ENCODE measurements around the gene DPP6. TPM values are rescaled to one million over a fixed set of nuclear protein-coding genes. Genes with fewer than 3 reads are reported as not detected.

DPP6 gene
- total RNA-seq, 1 experiment from 2014 or later, result not detected

DNA sequence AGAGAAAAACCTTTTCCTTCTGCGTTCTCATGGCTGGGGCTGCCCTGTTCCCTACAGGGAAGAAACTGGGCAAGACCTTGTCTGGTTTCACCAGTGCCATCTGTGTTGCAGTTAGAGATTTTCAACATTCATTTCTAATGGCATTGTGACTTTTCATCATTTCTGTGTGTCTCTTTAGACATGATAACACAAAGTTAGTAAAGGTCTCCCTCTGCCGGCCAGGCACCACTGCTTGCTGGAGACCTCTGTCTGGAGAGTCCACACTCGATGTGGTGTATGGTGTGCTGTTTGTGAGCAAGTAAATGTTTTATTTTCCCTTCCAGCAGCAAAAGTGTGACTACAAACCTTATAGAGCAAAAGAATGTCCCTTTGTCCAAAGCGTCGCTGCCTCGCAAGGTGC lies 737.2 kb downstream of the DPP6 start:
- no peaks in the 10 kb centered on the region for H3K4me1 ChIP-seq (ENCODE audit: insufficient read depth, low read length, poor library complexity, severe bottlenecking)

DNA sequence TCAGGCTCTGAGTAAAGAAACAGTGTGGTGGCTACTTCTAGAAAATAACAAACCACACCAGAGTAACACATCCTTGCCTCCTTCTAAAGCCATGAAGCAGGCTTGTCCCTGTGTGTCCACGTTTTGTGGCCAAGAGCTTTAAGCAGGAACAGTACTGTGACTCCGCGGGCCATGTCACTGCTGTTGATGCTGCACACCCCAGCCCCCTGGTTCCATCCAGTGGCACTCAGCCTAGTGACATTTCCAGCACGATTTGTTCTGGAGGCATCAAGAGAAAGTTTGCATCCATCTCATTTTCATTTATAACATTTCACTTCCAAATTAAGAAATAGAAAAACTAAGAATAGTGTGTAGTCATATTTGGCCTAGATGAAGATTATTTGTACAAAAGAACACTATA lies 739.4 kb downstream of the DPP6 start:
- Histone ChIP-seq H3K9me3 (ENCODE audit: low read depth, low read length, poor library complexity, severe bottlenecking) (no peaks in the 10 kb centered on the region), H3K27me3 (replicated peaks; ENCODE audit: insufficient read depth, low read depth, low read length, poor library complexity) (peaks cover 34% of the 10 kb centered on the region), H3K36me3 (ENCODE audit: insufficient read depth, low read length, poor library complexity, severe bottlenecking) (no peaks in the 10 kb centered on the region), H3K4me1 (ENCODE audit: insufficient read depth, low read length, poor library complexity, severe bottlenecking) (no peaks in the 10 kb centered on the region), H3K4me3 (ENCODE audit: low read depth, low read length, poor library complexity, severe bottlenecking) (no peak overlapping the region), H3K27ac (ENCODE audit: low read depth, low read length, poor library complexity, severe bottlenecking) (no peak overlapping the region)
- ChIA-PET CTCF (no interaction called here), POLR2A (ENCODE audit: low non-redundant PET) (no interaction called here)
- intact Hi-C loops (cut with micrococcal nuclease; ENCODE audit: unreplicated experiment), result no loop called here
- no peak for DNase-seq (ENCODE audit: low spot score)
- TF ChIP-seq, protein P1, sequence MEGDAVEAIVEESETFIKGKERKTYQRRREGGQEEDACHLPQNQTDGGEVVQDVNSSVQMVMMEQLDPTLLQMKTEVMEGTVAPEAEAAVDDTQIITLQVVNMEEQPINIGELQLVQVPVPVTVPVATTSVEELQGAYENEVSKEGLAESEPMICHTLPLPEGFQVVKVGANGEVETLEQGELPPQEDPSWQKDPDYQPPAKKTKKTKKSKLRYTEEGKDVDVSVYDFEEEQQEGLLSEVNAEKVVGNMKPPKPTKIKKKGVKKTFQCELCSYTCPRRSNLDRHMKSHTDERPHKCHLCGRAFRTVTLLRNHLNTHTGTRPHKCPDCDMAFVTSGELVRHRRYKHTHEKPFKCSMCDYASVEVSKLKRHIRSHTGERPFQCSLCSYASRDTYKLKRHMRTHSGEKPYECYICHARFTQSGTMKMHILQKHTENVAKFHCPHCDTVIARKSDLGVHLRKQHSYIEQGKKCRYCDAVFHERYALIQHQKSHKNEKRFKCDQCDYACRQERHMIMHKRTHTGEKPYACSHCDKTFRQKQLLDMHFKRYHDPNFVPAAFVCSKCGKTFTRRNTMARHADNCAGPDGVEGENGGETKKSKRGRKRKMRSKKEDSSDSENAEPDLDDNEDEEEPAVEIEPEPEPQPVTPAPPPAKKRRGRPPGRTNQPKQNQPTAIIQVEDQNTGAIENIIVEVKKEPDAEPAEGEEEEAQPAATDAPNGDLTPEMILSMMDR (conservative IDR thresholded peaks at IDR 0.05; ENCODE audit: low read depth, low read length), result no peak
- no peak for TF ChIP-seq EZH2 (IDR thresholded peaks at IDR 0.05; ENCODE audit: borderline replicate concordance, low read depth, low read length, poor library complexity, severe bottlenecking)
- no TSS peak for BruUV-seq (replicated peaks)

More for the DNA sequence above, 737.2 kb downstream of the DPP6 start:
- Histone ChIP-seq H3K36me3 (ENCODE audit: insufficient read depth, low read length, poor library complexity, severe bottlenecking) (no peaks in the 10 kb centered on the region), H3K4me3 (ENCODE audit: low read depth, low read length, poor library complexity, severe bottlenecking) (no peak overlapping the region), H3K27ac (ENCODE audit: low read depth, low read length, poor library complexity, severe bottlenecking) (no peak overlapping the region), H3K9me3 (ENCODE audit: low read depth, low read length, poor library complexity, severe bottlenecking) (no peaks in the 10 kb centered on the region), H3K27me3 (replicated peaks; ENCODE audit: insufficient read depth, low read depth, low read length, poor library complexity) (peaks cover 24% of the 10 kb centered on the region)
- BruUV-seq (replicated peaks), result no TSS peak
- no peak for DNase-seq (ENCODE audit: low spot score)
- TF ChIP-seq, protein P1 (conservative IDR thresholded peaks at IDR 0.05; ENCODE audit: low read depth, low read length), result peak; percentile 34
- no peak for TF ChIP-seq EZH2 (IDR thresholded peaks at IDR 0.05; ENCODE audit: borderline replicate concordance, low read depth, low read length, poor library complexity, severe bottlenecking)
- intact Hi-C loops (cut with micrococcal nuclease; ENCODE audit: unreplicated experiment), result no loop called here
- CTCF ChIA-PET, result no interaction called here
- POLR2A ChIA-PET (ENCODE audit: low non-redundant PET), result interaction anchor here (0.6 kb wide), 1 partner anchor 274 kb away, joined by 5 read pairs; no protein-coding TSS in a partner anchor

DNA sequence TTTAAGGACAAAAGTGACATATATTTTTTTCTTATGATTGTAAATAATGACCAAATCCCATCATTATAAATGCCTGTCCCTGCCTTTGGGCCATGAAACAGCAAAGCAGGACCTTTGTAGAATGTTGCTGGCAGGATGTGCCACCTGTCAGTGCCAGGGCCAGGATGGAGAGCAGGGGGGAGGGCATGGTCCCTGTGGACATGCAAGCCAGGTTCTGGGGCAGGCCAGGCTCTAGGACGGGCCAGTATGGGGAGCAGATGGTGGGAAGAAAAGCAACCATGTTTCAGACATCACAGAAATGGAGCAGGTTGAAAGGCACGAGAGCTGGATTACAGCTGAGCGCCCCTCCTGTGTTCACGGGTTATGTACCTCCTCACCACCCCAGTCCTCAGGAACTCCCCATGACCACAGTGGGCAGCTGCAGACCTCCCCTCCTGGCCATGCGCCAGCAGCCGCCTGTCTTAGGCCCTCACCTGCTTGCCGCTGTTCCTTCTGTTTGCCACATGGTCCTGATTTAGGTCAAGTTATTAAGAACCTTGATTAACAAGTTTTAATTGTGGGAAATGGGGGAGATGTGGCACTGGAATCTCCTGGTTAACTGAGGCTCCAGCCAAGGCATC lies 740.3 kb downstream of the DPP6 start:
- no TSS peak for BruUV-seq (replicated peaks)
- Histone ChIP-seq H3K27ac (ENCODE audit: low read depth, low read length, poor library complexity, severe bottlenecking) (no peak overlapping the region), H3K27me3 (replicated peaks; ENCODE audit: insufficient read depth, low read depth, low read length, poor library complexity) (peaks cover 38% of the 10 kb centered on the region), H3K36me3 (ENCODE audit: insufficient read depth, low read length, poor library complexity, severe bottlenecking) (no peaks in the 10 kb centered on the region), H3K4me3 (ENCODE audit: low read depth, low read length, poor library complexity, severe bottlenecking) (no peak overlapping the region), H3K4me1 (ENCODE audit: insufficient read depth, low read length, poor library complexity, severe bottlenecking) (no peaks in the 10 kb centered on the region), H3K9me3 (ENCODE audit: low read depth, low read length, poor library complexity, severe bottlenecking) (no peaks in the 10 kb centered on the region)
- intact Hi-C loops (cut with micrococcal nuclease; ENCODE audit: unreplicated experiment), result no loop called here
- CTCF ChIA-PET, result no interaction called here
- TF ChIP-seq, protein P1 (conservative IDR thresholded peaks at IDR 0.05; ENCODE audit: low read depth, low read length), result no peak
- TF ChIP-seq EZH2 (IDR thresholded peaks at IDR 0.05; ENCODE audit: borderline replicate concordance, low read depth, low read length, poor library complexity, severe bottlenecking), result no peak
- POLR2A ChIA-PET (ENCODE audit: low non-redundant PET), result no interaction called here
- DNase-seq (ENCODE audit: low spot score), result no peak

Data from A673 (cell line).